Ovary (tissue), 9 donors: ENCODE data around the gene PDE4D. TPM values are rescaled to one million over a fixed set of nuclear protein-coding genes. Genes with fewer than 3 reads are reported as not detected.

Experiments used
- DNase-seq, 5 donors: peaks; one replicate each; pipeline ENCODE4 v3.0.0-alpha.2; 2019 to 2020
- H3K27ac ChIP-seq, 2 donors: fragments of 200-600 bp; one replicate each; pipeline versions ENCODE4 v1.5.1 to v1.8.0; 2019 to 2022
- H3K27me3 ChIP-seq: fragments of 200-600 bp; one replicate; pipeline ENCODE4 v1.8.0; 2022
- H3K36me3 ChIP-seq: fragments of 200-600 bp; sonication (generic); one replicate; pipeline ENCODE4 v1.5.1; 2019
- H3K4me1 ChIP-seq: one replicate; pipeline ENCODE4 v1.8.1; 2013; ENCODE audit warnings: mild to moderate bottlenecking, moderate library complexity; ENCODE audit not compliant: insufficient read depth
- H3K4me3 ChIP-seq: fragments of 200-600 bp; sonication (generic); one replicate; pipeline ENCODE4 v1.5.1; 2017
- H3K9me3 ChIP-seq, 2 donors: fragments of 200-600 bp in 1 of 2; sonication (generic) in 1 of 2; one replicate each; pipeline versions ENCODE4 v1.5.1 to v1.8.1; 2013 to 2019; ENCODE audit warnings: mild to moderate bottlenecking in 1 of 2, moderate library complexity in 1 of 2
- EP300 ChIP-seq: sonication (generic); formaldehyde crosslinking; IDR thresholded peaks from one replicate; pipeline ENCODE4 v1.6.1; 2017; ENCODE audit warnings: antibody characterized with exemption
- POLR2A ChIP-seq: fragments of 450-650 bp; IDR thresholded peaks from one replicate; pipeline ENCODE4 v1.6.1; 2017; ENCODE audit warnings: antibody characterized with exemption, mild to moderate bottlenecking, moderate library complexity
- WGBS, 3 donors: extraction: QIAGEN DNeasy Blood & Tissue Kit in 1 of 3; methylation state at CpG; one replicate each; pipeline versions ENCODE4 v1.1.5 to v1.1.7; 2013 to 2017; 5-methylcytosine and 5-hydroxymethylcytosine counted together
- intact Hi-C, 4 donors: fragments of 100-400 bp; cut with DNase I; formaldehyde crosslinking; loops; one replicate each; pipeline versions ENCODE4 v1.11.0 to v1.15.1; 2022 to 2023
- polyA plus RNA-seq, 2 donors: library from polyadenylated mRNA; stranded (reverse); fragments of 200-250 nt in 1 of 2; fragments of 350-450 nt in 1 of 2; fragmentation: Illumina TruSeq in 1 of 2; extraction: RNeasy Lipid Tissue Mini Kit (QIAGEN cat#74804) in 1 of 2; gene quantifications; one replicate each; pipeline ENCODE4 v1.2.3, GENCODE V29; 2013 to 2014
- total RNA-seq, 7 donors: library from RNA; depleted of rRNA in 2 of 7; stranded (reverse); fragments of >200 nt in 2 of 7; fragmentation: NEBNext Ultra II Directional in 3 of 7; extraction: Animal tissue kit (Norgen Biotek cat#: 25700) in 3 of 7; gene quantifications; one replicate each; pipeline versions ENCODE4 v1.1.0 to v1.2.4, GENCODE V29; 2016 to 2023
- TF ChIP-seq, protein P1 (sequence below), 3 donors: fragments of 450-650 bp in 2 of 3; fragments of 200-600 bp in 1 of 3; IDR thresholded peaks; one replicate each; pipeline versions ENCODE4 v1.5.1 to v1.8.0; 2016 to 2022; ENCODE audit warnings: antibody characterized with exemption in 3 of 3, mild to moderate bottlenecking in 1 of 3
- donor health status: DM: no; HTN: no; CAD: no; lungs with moderate emphysema.
- donor health status: DM: no; HTN: no; CAD: no.
- donor health status: Bipolar disorder and iron deficiency.
- donor health status: DM: yes; HTN: yes; CAD: no.
- donor health status: DM: no; HTN: no; CAD: no.
- donor health status: DM: yes; HTN: yes; CAD: no.

The PDE4D gene
- total and polyA plus RNA-seq, 9 donors, result 1.3 to 67.6 (median 8.4) TPM

DNA sequence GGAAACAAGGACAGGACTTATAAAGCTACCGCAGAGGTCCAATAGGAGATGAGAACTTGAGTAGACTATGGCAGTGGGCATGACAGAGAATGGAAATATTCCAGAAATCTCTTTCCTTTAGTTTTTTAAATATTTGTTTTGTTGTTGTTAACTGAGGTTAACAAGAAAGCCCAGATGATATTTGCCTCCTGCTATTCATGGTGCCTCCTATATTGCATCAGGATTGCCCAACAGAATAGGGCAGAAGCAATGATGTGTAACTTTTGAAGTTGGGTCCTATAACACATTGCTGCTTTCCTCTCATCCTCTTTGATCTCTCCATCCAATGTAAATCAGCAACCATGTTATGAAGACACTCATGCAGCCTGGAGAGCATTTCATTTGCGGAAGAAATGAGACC, 42.8 kb downstream of the PDE4D start:
- no peak for DNase-seq
- H3K4me3 ChIP-seq, result no peak overlapping the region
- intact Hi-C loops, result no loop called here
- H3K4me1 ChIP-seq, result no peaks in the 10 kb centered on the region
- no peaks in the 10 kb centered on the region for H3K27me3 ChIP-seq
- 95 to 98% (median 97%) methylated on average over 2 of the region's 2 CpGs for WGBS, 3 donors
- TF ChIP-seq EP300 (no peak), POLR2A (no peak)
- TF ChIP-seq, protein P1, sequence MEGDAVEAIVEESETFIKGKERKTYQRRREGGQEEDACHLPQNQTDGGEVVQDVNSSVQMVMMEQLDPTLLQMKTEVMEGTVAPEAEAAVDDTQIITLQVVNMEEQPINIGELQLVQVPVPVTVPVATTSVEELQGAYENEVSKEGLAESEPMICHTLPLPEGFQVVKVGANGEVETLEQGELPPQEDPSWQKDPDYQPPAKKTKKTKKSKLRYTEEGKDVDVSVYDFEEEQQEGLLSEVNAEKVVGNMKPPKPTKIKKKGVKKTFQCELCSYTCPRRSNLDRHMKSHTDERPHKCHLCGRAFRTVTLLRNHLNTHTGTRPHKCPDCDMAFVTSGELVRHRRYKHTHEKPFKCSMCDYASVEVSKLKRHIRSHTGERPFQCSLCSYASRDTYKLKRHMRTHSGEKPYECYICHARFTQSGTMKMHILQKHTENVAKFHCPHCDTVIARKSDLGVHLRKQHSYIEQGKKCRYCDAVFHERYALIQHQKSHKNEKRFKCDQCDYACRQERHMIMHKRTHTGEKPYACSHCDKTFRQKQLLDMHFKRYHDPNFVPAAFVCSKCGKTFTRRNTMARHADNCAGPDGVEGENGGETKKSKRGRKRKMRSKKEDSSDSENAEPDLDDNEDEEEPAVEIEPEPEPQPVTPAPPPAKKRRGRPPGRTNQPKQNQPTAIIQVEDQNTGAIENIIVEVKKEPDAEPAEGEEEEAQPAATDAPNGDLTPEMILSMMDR (IDR thresholded peaks at IDR 0.05), result no peak
- no peaks in the 10 kb centered on the region for H3K9me3 ChIP-seq
- no peak overlapping the region for H3K27ac ChIP-seq
- no peaks in the 10 kb centered on the region for H3K36me3 ChIP-seq

DNA sequence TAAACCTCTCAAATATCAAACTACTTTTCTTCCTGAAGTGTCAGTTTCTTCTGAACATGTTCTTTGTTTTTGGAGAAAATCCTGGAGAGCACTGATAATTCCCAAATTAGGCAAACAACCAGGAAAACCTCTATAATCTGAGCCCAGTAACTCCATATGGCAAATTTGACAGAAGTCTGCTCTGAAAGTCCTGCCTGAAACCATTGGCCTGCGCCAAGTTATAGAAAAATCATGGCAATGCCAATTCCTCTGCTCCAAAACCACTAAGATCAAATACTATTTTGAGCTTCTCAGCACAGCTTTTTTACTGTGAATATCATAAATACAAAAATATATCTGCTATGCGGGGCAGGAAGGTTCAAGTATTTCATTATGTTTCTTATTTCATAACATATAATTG, 45.9 kb downstream of the PDE4D start:
- H3K4me1 ChIP-seq, result no peaks in the 10 kb centered on the region
- WGBS, 3 donors, result 87 to 93% (median 87%) methylated on average over 2 of the region's 2 CpGs
- H3K4me3 ChIP-seq, result no peak overlapping the region
- no peak for DNase-seq
- intact Hi-C loops, result no loop called here
- H3K9me3 ChIP-seq, result no peaks in the 10 kb centered on the region
- H3K27ac ChIP-seq, result no peak overlapping the region
- H3K36me3 ChIP-seq, result no peaks in the 10 kb centered on the region
- H3K27me3 ChIP-seq, result no peaks in the 10 kb centered on the region
- TF ChIP-seq EP300 (no peak), POLR2A (no peak)
- TF ChIP-seq, protein P1 (IDR thresholded peaks at IDR 0.05), result no peak

DNA sequence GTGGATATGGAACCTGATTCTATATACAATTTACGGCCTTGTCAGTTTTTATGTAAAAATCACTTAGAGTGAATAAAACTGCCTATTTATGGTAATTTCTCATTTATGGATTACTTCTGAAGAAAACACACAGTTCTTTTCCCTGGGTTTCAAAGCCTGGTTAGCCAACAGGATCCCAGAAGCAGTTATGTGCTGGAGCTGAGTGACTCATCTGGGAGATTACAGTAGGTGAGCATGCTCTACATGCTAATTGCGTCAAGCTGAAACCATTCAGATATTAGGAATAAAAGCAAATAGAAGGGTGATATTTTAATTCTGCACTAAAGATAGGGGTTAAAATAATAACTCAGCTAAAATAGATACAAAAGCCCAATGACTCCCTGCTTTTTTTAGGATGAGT, 47.8 kb downstream of the PDE4D start:
- no peaks in the 10 kb centered on the region for H3K27me3 ChIP-seq
- no peaks in the 10 kb centered on the region for H3K4me1 ChIP-seq
- no peak overlapping the region for H3K27ac ChIP-seq
- TF ChIP-seq EP300 (no peak), POLR2A (no peak)
- TF ChIP-seq, protein P1 (IDR thresholded peaks at IDR 0.05), result no peak
- 75 to 90% (median 83%) methylated on average over 2 of the region's 2 CpGs for WGBS, 3 donors
- intact Hi-C loops, result no loop called here
- H3K36me3 ChIP-seq, result no peaks in the 10 kb centered on the region
- DNase-seq, result no peak
- H3K9me3 ChIP-seq, result no peaks in the 10 kb centered on the region
- no peak overlapping the region for H3K4me3 ChIP-seq

DNA sequence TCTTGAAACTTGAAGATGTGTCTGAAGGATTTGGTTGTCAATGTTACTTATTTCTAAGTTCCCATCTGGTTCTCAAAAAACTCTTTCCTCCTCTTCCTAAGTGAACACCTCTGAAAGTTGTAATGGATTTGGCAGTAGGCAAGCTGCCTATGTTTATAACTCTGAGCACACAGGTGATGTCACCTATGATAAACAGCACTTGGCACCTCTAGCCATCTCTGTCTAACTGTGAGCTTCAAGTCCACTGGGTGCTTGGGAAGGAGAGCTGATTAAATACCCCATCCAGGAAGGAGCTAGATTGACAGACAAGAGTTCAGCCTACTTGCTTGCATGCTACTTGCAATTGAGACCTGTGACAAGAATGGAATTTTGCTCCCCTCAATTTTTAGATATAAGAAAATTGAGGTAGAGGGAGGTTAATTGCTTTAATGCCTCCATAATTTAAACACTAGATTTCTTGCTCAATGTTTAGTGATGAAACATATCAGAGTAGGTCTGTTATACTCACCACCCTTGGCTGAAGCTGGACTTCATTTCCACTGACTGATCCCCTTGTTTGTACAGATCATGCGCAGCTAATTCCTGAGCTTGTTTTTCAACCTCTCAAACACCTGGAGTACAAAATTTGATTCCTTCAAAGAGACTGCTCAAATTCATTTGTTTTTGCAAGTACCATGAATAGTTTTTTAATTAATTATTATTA, 49.9 kb downstream of the PDE4D start:
- TF ChIP-seq EP300 (no peak), POLR2A (no peak)
- TF ChIP-seq, protein P1 (IDR thresholded peaks at IDR 0.05), result no peak
- DNase-seq, result no peak
- Histone ChIP-seq H3K36me3 (no peaks in the 10 kb centered on the region), H3K9me3 (no peaks in the 10 kb centered on the region), H3K27ac (no peak overlapping the region), H3K27me3 (no peaks in the 10 kb centered on the region), H3K4me1 (no peaks in the 10 kb centered on the region), H3K4me3 (no peak overlapping the region)
- intact Hi-C loops, result no loop called here
- WGBS, 3 donors, result 93 to 96% (median 95%) methylated on average over 1 of the region's 1 CpG
